GM12878 (cell line): ENCODE data around the gene BCL2. TPM values are rescaled to one million over a fixed set of nuclear protein-coding genes. Genes with fewer than 3 reads are reported as not detected.

Source experiments
- ATAC-seq: fragments of 200-7000 bp; cut with Tn5 transposase; 3 replicates; pipeline ENCODE4 v1.9.1; 2020; ENCODE audit warnings: mild to moderate bottlenecking, moderate library complexity
- BruUV-seq: library from RNA; stranded (reverse); fragments of 400-500 nt; replicated peaks from 2 replicates; lab custom pipeline; 2021; lab: Mats Ljungman, UMichigan
- CTCF ChIA-PET: fragments of 300-600 bp; sonication (Branson Sonifier 250); formaldehyde crosslinking; extraction: SDS; loops from one replicate; lab custom pipeline; 2021; ENCODE audit warnings: inconsistent platforms; lab: Yijun Ruan, JAX
- POLR2A ChIA-PET: fragments of 350-600 bp; formaldehyde crosslinking; extraction: SDS; loops from one replicate; lab custom pipeline; 2021; ENCODE audit warnings: inconsistent platforms; lab: Charles Lee
- RAD21 ChIA-PET: fragments of 300-600 bp; sonication (Branson Sonifier 250); formaldehyde crosslinking; loops from one replicate; lab custom pipeline; 2023; ENCODE audit warnings: antibody characterized with exemption; ENCODE audit not compliant: unreplicated experiment; lab: Charles Lee
- SMC1A ChIA-PET: fragments of 300-600 bp; sonication (Branson Sonifier 250); formaldehyde crosslinking; loops from one replicate; lab custom pipeline; 2023; ENCODE audit not compliant: unreplicated experiment, uncharacterized antibody; lab: Charles Lee
- DNase-seq: peaks from one replicate; pipeline ENCODE4 v3.0.0-alpha.2; 2011; ENCODE audit warnings: low read depth, low spot score
- FAIRE-seq: peaks from 3 replicates; lab custom pipeline; 2011; peaks lifted over from hg19 to GRCh38; lab: Jason Lieb, UNC
- H2AFZ ChIP-seq: 2 replicates; pipeline ENCODE4 v1.6.0; 2011; ENCODE audit warnings: low read depth, low read length, control low read depth; ENCODE audit not compliant: control insufficient read depth
- H3K27ac ChIP-seq: 2 replicates; pipeline ENCODE4 v1.5.1; 2011; ENCODE audit warnings: control low read depth; ENCODE audit not compliant: control insufficient read depth, insufficient read depth
- H3K27me3 ChIP-seq, 2 experiments: replicated peaks in 1 of 2; 2 replicates each; pipeline versions ENCODE4 v1.6.0 to v1.6.1; 2011; ENCODE audit warnings: low read length in 1 of 2; ENCODE audit not compliant: control insufficient read depth in 2 of 2, insufficient read depth in 2 of 2
- H3K36me3 ChIP-seq, 2 experiments: 2 replicates each; pipeline ENCODE4 v1.5.1; 2011; ENCODE audit warnings: low read length in 1 of 2; ENCODE audit not compliant: control insufficient read depth in 2 of 2, insufficient read depth in 2 of 2
- H3K4me1 ChIP-seq: 2 replicates; pipeline ENCODE4 v1.6.1; 2011; ENCODE audit warnings: mild to moderate bottlenecking, low read length, moderate library complexity, mixed read lengths; ENCODE audit not compliant: control insufficient read depth, insufficient read depth
- H3K4me2 ChIP-seq: 2 replicates; pipeline ENCODE4 v1.6.0; 2011; ENCODE audit warnings: control low read depth; ENCODE audit not compliant: control insufficient read depth, insufficient read depth
- H3K4me3 ChIP-seq: fragments of 200-600 bp; sonication (generic); 2 replicates; pipeline ENCODE4 v1.5.1; 2016
- H3K79me2 ChIP-seq: 2 replicates; pipeline ENCODE4 v1.6.0; 2011; ENCODE audit warnings: low read length; ENCODE audit not compliant: control insufficient read depth, insufficient read depth
- H3K9ac ChIP-seq: 2 replicates; pipeline ENCODE4 v1.8.0; 2011; ENCODE audit warnings: low read length, control low read depth, mixed read lengths; ENCODE audit not compliant: control insufficient read depth, insufficient read depth
- H3K9me3 ChIP-seq: replicated peaks from 3 replicates; pipeline ENCODE4 v1.5.1; 2011; ENCODE audit warnings: mild to moderate bottlenecking, low read length; ENCODE audit not compliant: control insufficient read depth, insufficient read depth
- H4K20me1 ChIP-seq: 2 replicates; pipeline ENCODE4 v1.6.0; 2011; ENCODE audit not compliant: control insufficient read depth, insufficient read depth
- NFYB ChIP-seq: IDR thresholded peaks from 2 replicates; pipeline ENCODE4 v1.6.1; 2011; ENCODE audit warnings: low read depth, mild to moderate bottlenecking, low read length, improper control_type of control experiment, moderate library complexity; ENCODE audit not compliant: insufficient read depth
- SKIL ChIP-seq: fragments of 450-650 bp; IDR thresholded peaks from 2 replicates; pipeline ENCODE4 v1.6.1; 2017; ENCODE audit warnings: mild to moderate bottlenecking, low read depth, inconsistent platforms; ENCODE audit not compliant: poor library complexity, severe bottlenecking
- SUZ12 ChIP-seq: fragments of 200-600 bp; sonication (generic); IDR thresholded peaks from one replicate; pipeline ENCODE4 v1.6.1; 2018; ENCODE audit warnings: antibody characterized with exemption, mild to moderate bottlenecking; ENCODE audit not compliant: unreplicated experiment
- WGBS: methylation state at CpG from one replicate; pipeline ENCODE4 v1.1.6; 2016; ENCODE audit warnings: low lambda C conversion rate; ENCODE audit not compliant: insufficient replicate concordance, insufficient coverage; ENCODE audit errors: missing lambda C conversion rate; 5-methylcytosine and 5-hydroxymethylcytosine counted together
- in situ Hi-C: fragments of 300-500 bp; cut with MboI; formaldehyde crosslinking; loops from 9 replicates; pipeline ENCODE4 v1.14.3; 2018; ENCODE audit warnings: mixed read lengths
- intact Hi-C: fragments of 100-400 bp; cut with micrococcal nuclease; formaldehyde crosslinking; loops from one replicate; pipeline ENCODE4 v1.14.2; 2022; ENCODE audit not compliant: unreplicated experiment
- polyA plus RNA-seq, 11 experiments: library from polyadenylated mRNA; depleted of rRNA in 4 of 11; unstranded in 6 of 11; stranded (reverse) in 5 of 11; fragments of >200 nt; fragmentation: Nextera tagmentation in 4 of 11; fragmentation: Illumina TruSeq in 1 of 11; extraction: Ambion mirVana in 4 of 11; extraction: Trizol in 1 of 11; gene quantifications; 1 replicate in 1 of 11; 2 replicates in 10 of 11; pipeline versions ENCODE4 v1.2.1 to v1.2.3, GENCODE V29; 2011 to 2016; ENCODE audit warnings: inconsistent platforms in 2 of 11, missing spikeins in 2 of 11, low read depth in 1 of 11
- total RNA-seq, 4 experiments: library from RNA; depleted of rRNA in 3 of 4; stranded (reverse); fragments of >200 nt in 3 of 4; fragmentation: Illumina TruSeq in 1 of 4; extraction: Trizol in 1 of 4; gene quantifications; 2 replicates each; pipeline versions ENCODE4 v1.2.1 to v1.2.3, GENCODE V29; 2013 to 2021

BCL2 gene
- total and polyA plus RNA-seq, 10 of the 15 experiments (the other 5 are each of a cell fraction or from before 2014, with no cell fraction given) = 4.1 to 47.8 (median 19.3) TPM

DNA sequence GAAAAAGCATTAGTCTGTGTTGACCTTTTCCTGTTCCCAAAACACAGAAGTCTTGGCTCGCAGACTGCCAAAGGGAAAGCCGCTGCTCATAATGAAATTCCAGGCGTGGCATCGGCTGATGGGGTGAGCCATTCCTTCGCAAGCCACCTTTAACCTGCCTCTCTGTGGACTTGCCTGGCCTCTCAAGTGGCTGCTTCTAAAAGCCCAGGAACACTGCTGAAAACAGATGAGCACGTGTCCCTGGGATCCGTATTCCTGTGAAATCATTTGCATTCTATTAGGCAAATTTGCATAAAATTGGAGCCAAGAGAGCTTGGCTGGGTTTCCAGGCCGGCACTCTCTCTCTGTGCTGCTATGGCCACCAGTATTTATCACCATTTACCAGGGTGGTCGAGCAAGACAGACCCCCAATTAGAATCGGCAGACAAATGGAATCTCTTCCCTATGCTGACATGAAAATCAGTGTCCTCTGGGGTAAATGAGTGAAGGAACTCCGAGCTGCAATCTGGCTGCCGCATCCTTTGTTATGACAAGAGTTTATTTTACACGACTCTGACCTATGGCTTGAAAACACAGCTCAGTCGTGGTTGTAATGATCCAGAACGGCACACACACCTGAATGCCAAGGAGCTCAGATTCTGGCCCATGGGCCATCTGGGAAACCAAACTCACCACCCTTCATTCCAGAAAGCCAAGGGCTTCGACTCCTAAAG, 21.7 kb downstream of the BCL2 start:
- no TSS peak for BruUV-seq
- Histone ChIP-seq H3K9me3 (no peaks in the 10 kb centered on the region), H3K27me3 (no peaks in the 10 kb centered on the region), H3K79me2 (peaks cover 90% of the 10 kb centered on the region), H3K4me2 (no peak overlapping the region), H3K4me1 (peaks cover 41% of the 10 kb centered on the region), H3K27ac (no peak overlapping the region), H3K36me3 (peaks cover 14 to 23% of the 10 kb centered on the region in 2 experiments), H4K20me1 (no peaks in the 10 kb centered on the region; the same call in 1 of the 2 replicates), H3K9ac (no peak overlapping the region), H2AFZ (no peak overlapping the region), H3K4me3 (no peak overlapping the region)
- ChIA-PET CTCF (interaction anchor here (1.1 to 5.6 kb wide), 3 partner anchors 9 to 144 kb away, joined by 3 to 26 read pairs (median 4); no protein-coding TSS in a partner anchor), RAD21 (interaction anchor here (1.0 to 3.0 kb wide), 2 partner anchors 14 to 135 kb away, joined by 4 to 13 read pairs; no protein-coding TSS in a partner anchor), POLR2A (interaction anchor here (1.5 kb wide), 1 partner anchor 10 kb away, joined by 3 read pairs; no protein-coding TSS in a partner anchor), SMC1A (interaction anchor here (0.5 to 6.1 kb wide), 10 partner anchors 9 to 537 kb away, joined by 3 to 32 read pairs (median 4); no protein-coding TSS in a partner anchor)
- intact Hi-C loops = no loop called here
- ATAC-seq = no peak
- no peak for FAIRE-seq
- 87% methylated on average over 16 of the region's 16 CpGs for WGBS
- in situ Hi-C loops = no loop called here
- DNase-seq = no peak
- TF ChIP-seq SUZ12 (no peak), NFYB (no peak), SKIL (no peak)
